GM23338 (cell line): Measurements from ENCODE around the gene CLNK. TPM values are rescaled to one million over a fixed set of nuclear protein-coding genes. Genes with fewer than 3 reads are reported as not detected.
A peak's percentile ranks its signal among the peaks of the same experiment; 100 is the strongest.

Source experiments
- ATAC-seq: fragments of 200-7000 bp; cut with Tn5 transposase; 3 replicates; pipeline ENCODE4 v1.9.1; 2020
- DNase-seq: peaks from one replicate; pipeline ENCODE4 v3.0.0-alpha.2; 2015; ENCODE audit warnings: low spot score
- H2AFZ ChIP-seq: fragments of 200-600 bp; sonication (generic); 2 replicates; pipeline ENCODE4 v1.8.0; 2016; ENCODE audit warnings: antibody characterized with exemption, mild to moderate bottlenecking, moderate library complexity
- H3F3A ChIP-seq: fragments of 200-600 bp; sonication (generic); replicated peaks from 2 replicates; pipeline ENCODE4 v1.8.0; 2017; ENCODE audit warnings: antibody characterized with exemption, mixed run types, low read depth
- H3K27ac ChIP-seq: fragments of 200-600 bp; sonication (generic); 2 replicates; pipeline ENCODE4 v1.6.1; 2016; ENCODE audit warnings: low read depth
- H3K27me3 ChIP-seq: fragments of 200-600 bp; sonication (generic); 2 replicates; pipeline ENCODE4 v1.8.0; 2016; ENCODE audit warnings: mild to moderate bottlenecking, mixed run types, moderate library complexity; ENCODE audit not compliant: insufficient read depth
- H3K36me3 ChIP-seq: fragments of 200-600 bp; sonication (generic); 2 replicates; pipeline ENCODE4 v1.8.0; 2016; ENCODE audit warnings: mild to moderate bottlenecking; ENCODE audit not compliant: insufficient read depth
- H3K4me1 ChIP-seq: fragments of 200-600 bp; sonication (generic); 2 replicates; pipeline ENCODE4 v1.8.0; 2016; ENCODE audit warnings: mild to moderate bottlenecking, moderate library complexity; ENCODE audit not compliant: insufficient read depth
- H3K4me2 ChIP-seq: fragments of 200-600 bp; sonication (generic); 2 replicates; pipeline ENCODE4 v1.7.1; 2017; ENCODE audit warnings: mixed run types
- H3K4me3 ChIP-seq: fragments of 200-600 bp; sonication (generic); 2 replicates; pipeline ENCODE4 v1.6.1; 2016; ENCODE audit warnings: mixed run types
- H3K79me2 ChIP-seq: fragments of 200-600 bp; sonication (generic); replicated peaks from 2 replicates; pipeline ENCODE4 v1.8.0; 2017; ENCODE audit warnings: mild to moderate bottlenecking; ENCODE audit not compliant: insufficient read depth
- H3K9me2 ChIP-seq: fragments of 200-600 bp; sonication (generic); 2 replicates; pipeline ENCODE4 v1.8.0; 2017; ENCODE audit not compliant: insufficient read depth
- H4K20me1 ChIP-seq: fragments of 200-600 bp; sonication (generic); replicated peaks from 2 replicates; pipeline ENCODE4 v1.8.0; 2017; ENCODE audit warnings: mild to moderate bottlenecking; ENCODE audit not compliant: insufficient read depth
- H3K27ac Mint-ChIP-seq: 2 replicates; pipeline ENCODE4 v1.8.0; 2020; ENCODE audit warnings: inconsistent platforms, mild to moderate bottlenecking, moderate library complexity, mixed read lengths
- H3K27me3 Mint-ChIP-seq: 3 replicates; pipeline ENCODE4 v1.8.0; 2022; ENCODE audit warnings: low read depth, mild to moderate bottlenecking, moderate library complexity, mixed read lengths, inconsistent platforms; ENCODE audit not compliant: insufficient read depth, poor library complexity
- H3K36me3 Mint-ChIP-seq: 3 replicates; pipeline ENCODE4 v1.8.0; 2021; ENCODE audit warnings: low read depth, mild to moderate bottlenecking, inconsistent platforms, moderate library complexity, mixed read lengths
- H3K4me1 Mint-ChIP-seq: 3 replicates; pipeline ENCODE4 v1.8.0; 2020; ENCODE audit warnings: mild to moderate bottlenecking, inconsistent platforms, mixed read lengths
- H3K4me3 Mint-ChIP-seq: 3 replicates; pipeline ENCODE4 v1.8.0; 2021; ENCODE audit warnings: moderate library complexity, mild to moderate bottlenecking, inconsistent platforms, mixed read lengths
- H3K9me3 Mint-ChIP-seq: 3 replicates; pipeline ENCODE4 v1.8.0; 2020; ENCODE audit warnings: moderate library complexity, mild to moderate bottlenecking, inconsistent platforms, mixed read lengths
- EZH2 ChIP-seq: fragments of 200-600 bp; sonication (generic); IDR thresholded peaks from one replicate; pipeline ENCODE4 v1.8.0; 2017; ENCODE audit warnings: antibody characterized with exemption, mild to moderate bottlenecking, low read depth; ENCODE audit not compliant: unreplicated experiment
- NANOG ChIP-seq: IDR thresholded peaks from 2 replicates; pipeline ENCODE4 v1.6.1; 2016; ENCODE audit warnings: antibody characterized with exemption, borderline replicate concordance
- POLR2AphosphoS5 ChIP-seq: IDR thresholded peaks from 2 replicates; pipeline ENCODE4 v1.6.1; 2016; ENCODE audit warnings: antibody characterized with exemption, low read depth
- ZNF331 ChIP-seq: fragments of 250-450 bp; sonication (Bioruptor Pico); IDR thresholded peaks from 2 replicates; pipeline ENCODE4 v1.5.0; 2020; ENCODE audit warnings: low read depth, mild to moderate bottlenecking, moderate library complexity
- ZNF462 ChIP-seq: fragments of 250-450 bp; sonication (Bioruptor Pico); IDR thresholded peaks from 2 replicates; pipeline ENCODE4 v1.5.0; 2020; ENCODE audit warnings: mild to moderate bottlenecking, moderate library complexity
- polyA plus RNA-seq: library from polyadenylated mRNA; unstranded; fragments of >200 nt; fragmentation: Nextera tagmentation; extraction: Ambion mirVana; gene quantifications from 2 replicates; pipeline ENCODE4 v1.2.1, GENCODE V29; 2016
- total RNA-seq: library from RNA; depleted of rRNA; stranded (reverse); fragments of >200 nt; shearing (Covaris generic); gene quantifications from 2 replicates; pipeline ENCODE4 v1.2.3, GENCODE V29; 2014

CLNK gene
- total and polyA plus RNA-seq, 2 experiments from 2014 or later, result not detected

GRCh38 chr4:10442976-10443375, 241.6 kb downstream of the CLNK start:
- DNase-seq, result no peak
- ATAC-seq, result no peak
- Histone ChIP-seq H3K4me1 (peaks cover 10% of the 10 kb centered on the region; the same call in 1 of the 2 replicates), H3K27ac (no peak overlapping the region), H2AFZ (no peak overlapping the region), H3K4me3 (no peak overlapping the region), H3K36me3 (no peaks in the 10 kb centered on the region; the same call in 1 of the 2 replicates), H3K9me2 (no peaks in the 10 kb centered on the region), H3K27me3 (no peaks in the 10 kb centered on the region), H3K4me2 (no peak overlapping the region), H3F3A (no peaks in the 10 kb centered on the region), H4K20me1 (no peaks in the 10 kb centered on the region), H3K79me2 (no peaks in the 10 kb centered on the region)
- H3K36me3 Mint-ChIP-seq, result peaks cover 35% of the 10 kb centered on the region; the same call in 2 of the 3 replicates
- peaks cover 10% of the 10 kb centered on the region for H3K4me1 Mint-ChIP-seq
- H3K27ac Mint-ChIP-seq, result no peak overlapping the region
- TF ChIP-seq ZNF462 (no peak), EZH2 (no peak)
- H3K4me3 Mint-ChIP-seq, result no peak overlapping the region
- H3K9me3 Mint-ChIP-seq, result no peaks in the 10 kb centered on the region
- no peaks in the 10 kb centered on the region for H3K27me3 Mint-ChIP-seq

GRCh38 chr4:10441512-10441911, 243.1 kb downstream of the CLNK start:
- H3K4me3 Mint-ChIP-seq, result no peak overlapping the region
- DNase-seq (peak; percentile 28), ATAC-seq (peak; percentile 63)
- Histone ChIP-seq H3K4me1 (peaks cover 10% of the 10 kb centered on the region; the same call in 1 of the 2 replicates), H3K9me2 (no peaks in the 10 kb centered on the region), H3K4me2 (no peak overlapping the region), H3K4me3 (no peak overlapping the region), H3K27me3 (no peaks in the 10 kb centered on the region), H3K79me2 (no peaks in the 10 kb centered on the region), H3F3A (no peaks in the 10 kb centered on the region), H3K27ac (no peak overlapping the region), H3K36me3 (no peaks in the 10 kb centered on the region; the same call in 1 of the 2 replicates), H2AFZ (no peak overlapping the region), H4K20me1 (no peaks in the 10 kb centered on the region)
- no peak overlapping the region for H3K27ac Mint-ChIP-seq
- peaks cover 34% of the 10 kb centered on the region; the same call in 2 of the 3 replicates for H3K36me3 Mint-ChIP-seq
- H3K27me3 Mint-ChIP-seq, result peaks cover 2% of the 10 kb centered on the region
- TF ChIP-seq NANOG (no peak), POLR2AphosphoS5 (no peak), ZNF331 (CRISPR knock-in tag) (no peak)
- H3K4me1 Mint-ChIP-seq, result peaks cover 14% of the 10 kb centered on the region
- H3K9me3 Mint-ChIP-seq, result no peaks in the 10 kb centered on the region
